HG03565 (cell line): ENCODE data around the gene CLPSL2.
"Not testable (repeated sequence)": the region's sequence is repeated elsewhere in the genome, so short reads cannot be mapped to it uniquely, and the experiment has no call there.

ENCODE experiments used
- ATAC-seq: cut with Tn5 transposase; IDR thresholded peaks from one replicate; pipeline ENCODE4 v1.9.1; 2021; ENCODE audit warnings: mild to moderate bottlenecking, moderate library complexity; ENCODE audit not compliant: unreplicated experiment

CLPSL2 gene, protein sequence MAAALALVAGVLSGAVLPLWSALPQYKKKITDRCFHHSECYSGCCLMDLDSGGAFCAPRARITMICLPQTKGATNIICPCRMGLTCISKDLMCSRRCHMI

DNA sequence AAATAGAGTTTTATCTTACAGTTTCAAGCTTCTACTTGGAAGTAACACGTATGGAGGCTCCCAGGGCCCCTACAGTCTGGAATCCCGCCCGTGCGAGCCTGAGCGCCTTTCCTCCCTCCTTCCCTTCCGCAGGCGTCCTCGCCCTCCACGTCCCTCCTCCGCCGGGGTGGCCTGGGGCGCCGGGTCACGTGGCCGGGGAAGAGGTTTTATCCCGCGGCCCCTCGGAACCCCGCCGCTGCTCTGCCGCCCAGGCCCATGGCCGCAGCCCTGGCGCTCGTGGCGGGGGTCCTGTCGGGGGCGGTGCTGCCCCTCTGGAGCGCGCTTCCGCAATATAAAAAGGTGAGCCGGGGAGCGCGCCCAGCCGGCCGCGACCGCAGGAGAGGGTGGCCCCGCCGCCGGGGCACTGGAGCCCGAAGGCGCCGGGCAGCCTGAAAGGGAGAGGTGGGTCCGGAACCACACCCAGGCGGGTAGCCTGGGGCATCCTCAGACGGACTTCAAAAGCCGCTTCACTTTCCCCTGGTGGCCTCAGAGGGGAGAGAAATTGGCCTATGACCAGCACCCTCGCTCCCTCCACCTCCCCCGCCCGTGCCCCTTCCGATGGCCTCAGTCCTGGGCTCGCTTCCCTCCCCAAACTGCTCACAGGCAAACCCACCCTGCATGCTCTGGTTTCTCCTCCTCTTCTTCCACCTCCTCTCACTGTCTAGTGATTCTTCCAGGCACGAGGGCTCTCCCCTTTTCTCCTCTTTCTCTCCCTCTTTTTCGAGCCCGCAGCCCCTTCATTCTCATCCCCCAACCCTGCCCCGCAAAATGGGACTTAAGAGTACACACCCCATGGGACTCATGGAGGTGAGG lies at the start of gene CLPSL2:
CLPSL2 (plus strand) TSS at position 235 of the 852 bp plus-strand sequence; CDS start at position 256, 21 bp downstream.
- no peak for ATAC-seq

DNA sequence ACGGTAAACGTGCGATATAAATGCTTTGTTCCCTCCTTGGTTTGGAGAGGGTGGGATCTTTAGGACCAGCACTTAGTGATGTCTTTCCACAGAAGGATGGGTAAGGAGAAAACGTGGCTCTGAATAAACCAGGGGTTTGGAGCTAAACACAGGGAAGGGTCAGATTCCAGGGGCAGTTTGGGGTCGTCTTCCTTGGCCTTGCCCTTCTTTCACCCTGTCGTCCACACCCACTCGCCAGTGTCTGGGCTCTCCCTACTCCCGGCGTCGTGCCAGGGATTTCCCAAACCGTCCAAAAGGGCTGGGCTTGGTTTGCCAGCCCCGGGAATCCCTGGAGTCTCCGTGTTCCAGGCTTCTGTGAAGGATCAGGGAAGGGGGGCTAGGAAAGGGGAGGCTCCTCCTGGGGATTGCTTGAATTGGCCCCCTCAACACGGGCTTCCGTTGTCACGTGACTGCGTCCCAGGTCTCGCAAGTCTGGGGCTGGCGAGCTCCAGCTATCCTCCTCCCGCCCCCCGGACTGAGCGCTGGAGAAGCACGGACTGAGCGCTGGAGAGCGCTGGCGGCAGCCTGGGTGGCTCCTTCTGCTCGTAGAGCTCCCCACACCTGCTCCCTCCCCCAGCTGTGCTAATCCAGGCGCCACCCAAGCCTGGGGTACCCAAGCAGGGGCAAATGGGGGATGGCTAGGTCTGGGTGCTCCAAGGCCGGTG lies 49.0 kb upstream of the CLPSL2 start:
- no peak for ATAC-seq

DNA sequence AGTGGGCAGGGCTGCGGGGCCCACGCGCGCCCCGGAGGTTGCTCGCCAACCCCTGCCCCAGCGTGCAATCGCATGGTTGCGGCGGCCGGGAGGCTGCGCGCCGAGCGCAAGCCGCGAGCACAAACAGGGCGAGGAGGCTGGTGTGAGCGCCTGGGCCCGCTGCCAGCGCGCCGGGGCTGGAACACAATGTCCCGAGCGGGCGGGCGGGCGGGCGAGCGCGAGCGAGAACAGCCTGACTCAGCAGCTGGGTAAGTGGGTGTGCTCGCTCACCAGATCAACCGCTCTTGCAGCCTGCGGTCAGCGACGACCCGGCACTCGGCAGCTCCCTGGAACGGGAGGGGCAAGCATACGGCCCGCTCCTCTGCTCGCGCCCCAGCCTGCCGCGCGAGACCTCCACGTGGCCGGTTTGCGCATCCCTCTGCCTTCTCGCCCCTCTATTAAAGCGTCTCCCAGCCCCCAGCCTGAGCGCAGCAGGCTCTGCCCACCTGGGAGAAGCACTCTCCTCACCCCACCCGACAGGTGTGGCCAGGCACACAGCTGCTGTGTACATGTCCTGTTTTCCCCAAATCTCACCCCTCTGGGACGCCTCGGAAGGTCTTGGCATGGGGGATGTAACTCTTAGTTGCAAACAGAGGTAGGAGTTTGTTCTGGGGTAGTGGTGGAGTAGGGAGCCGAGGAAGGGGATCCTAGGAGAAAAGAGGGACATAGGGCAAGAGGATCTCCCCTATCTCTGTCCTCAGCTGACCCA lies 48.3 kb upstream of the CLPSL2 start:
- peak; percentile 43 for ATAC-seq

DNA sequence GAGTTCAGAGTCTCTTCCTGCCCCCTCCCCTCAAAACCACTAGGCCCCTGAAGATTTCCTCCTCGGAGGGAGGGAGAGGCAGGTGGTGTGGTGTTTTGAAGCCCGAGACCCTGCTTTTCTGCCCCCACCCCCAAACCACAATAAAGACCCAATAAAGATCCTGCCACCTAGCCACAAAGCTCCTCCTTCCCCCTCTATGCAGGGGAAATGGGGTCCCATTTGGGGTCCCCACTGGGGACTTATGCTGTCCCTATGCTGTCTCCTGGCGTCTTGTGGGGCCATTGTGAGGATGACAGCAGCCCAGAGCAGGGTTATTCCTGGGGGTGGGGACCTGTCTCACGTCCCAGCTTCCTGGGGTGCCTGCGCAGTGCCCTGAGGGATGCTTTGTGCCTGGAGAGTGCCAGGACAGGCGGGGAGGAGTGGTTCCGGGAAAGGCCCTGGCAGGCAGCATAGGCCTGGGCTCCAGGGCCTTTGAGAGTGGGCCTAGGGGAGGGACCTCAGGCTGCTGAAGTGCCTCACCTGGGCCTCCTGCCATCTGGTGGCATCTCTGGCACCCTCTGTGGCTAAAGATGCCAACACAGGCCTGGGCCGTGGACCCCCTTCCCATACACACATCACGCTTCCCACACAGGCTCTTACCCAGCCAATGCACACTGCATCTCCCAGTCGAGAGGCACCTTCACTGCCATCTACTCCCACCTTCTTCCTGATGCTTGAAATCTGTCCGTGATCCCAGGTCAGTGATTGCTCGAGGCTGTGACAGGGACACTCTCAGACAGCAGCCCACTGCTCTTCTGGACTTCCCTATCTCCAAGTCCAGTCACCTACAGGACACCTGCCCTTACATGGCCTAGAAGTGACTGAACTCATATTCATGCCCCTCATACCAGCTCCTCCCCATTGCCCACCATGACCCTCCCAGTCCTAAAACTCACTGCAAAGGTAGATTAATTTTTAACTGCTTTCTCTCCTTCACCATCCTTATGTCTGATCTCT lies 47.4 kb upstream of the CLPSL2 start:
- no peak for ATAC-seq

DNA sequence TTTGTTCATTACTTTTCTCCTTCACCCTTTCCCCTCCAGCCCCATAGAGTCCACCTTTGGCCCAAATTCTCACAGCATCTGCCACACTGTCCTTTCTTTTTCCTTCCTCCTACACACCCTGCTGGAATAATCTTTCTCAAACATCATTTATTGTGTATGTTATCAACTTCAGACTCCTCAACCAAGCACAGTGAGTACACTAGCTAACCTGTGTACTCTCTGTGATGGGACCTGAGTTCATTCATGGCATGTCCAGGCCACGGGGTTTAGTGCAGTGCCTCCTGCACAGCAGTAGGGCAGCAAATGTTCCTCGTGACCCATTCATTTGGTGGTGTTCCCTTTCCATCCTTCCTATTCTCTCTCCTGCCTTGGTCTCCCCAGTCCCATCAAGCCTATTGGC lies 46.7 kb upstream of the CLPSL2 start:
- ATAC-seq = no peak

DNA sequence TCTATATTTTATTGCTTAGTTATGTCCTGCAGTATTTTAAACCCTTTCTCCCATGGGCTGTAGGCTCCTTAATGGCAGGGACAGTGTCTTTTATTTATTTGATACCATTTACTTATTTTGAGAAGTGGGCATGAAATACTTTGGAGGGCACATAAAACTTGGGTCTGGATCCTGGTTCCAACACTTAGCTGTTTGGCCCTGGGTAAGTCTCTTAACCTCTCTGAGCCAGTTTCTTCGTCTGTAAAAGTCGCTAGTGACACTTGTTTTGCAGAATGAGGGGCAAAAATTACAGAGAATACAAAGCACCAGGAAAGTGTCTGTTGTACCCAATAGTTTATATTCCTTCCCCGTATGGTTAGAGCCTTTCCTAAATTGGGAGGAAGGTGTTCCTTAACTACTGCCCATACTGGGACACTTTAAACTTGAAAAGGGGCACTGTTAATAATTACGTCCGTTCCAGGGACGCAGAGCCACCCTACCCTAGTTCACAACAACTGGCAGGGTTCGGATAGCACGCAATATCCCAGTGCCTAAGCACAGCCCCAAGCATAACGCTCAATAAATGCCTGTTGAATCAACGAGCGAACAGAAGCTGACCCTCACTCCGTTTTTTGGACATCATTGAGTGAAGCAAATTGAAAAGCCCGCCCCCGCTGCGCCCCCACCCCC lies 45.5 kb upstream of the CLPSL2 start:
- ATAC-seq = no peak

DNA sequence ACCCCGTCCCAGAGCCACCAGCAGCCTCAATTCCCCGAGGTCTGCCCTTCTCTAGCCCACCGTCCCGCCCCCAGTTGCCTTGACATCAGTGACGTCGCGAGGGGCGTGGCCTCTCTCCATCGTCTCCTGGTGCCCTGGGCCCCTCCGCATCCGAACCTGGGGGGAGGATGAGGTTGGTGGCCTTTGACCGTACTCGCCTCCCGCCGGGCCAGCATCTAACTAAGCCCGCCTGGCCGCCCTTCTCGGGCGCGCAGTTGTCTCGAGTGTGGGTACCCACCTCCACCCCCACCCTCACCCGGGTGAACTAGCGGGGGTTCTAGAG lies 45.0 kb upstream of the CLPSL2 start:
- peak; percentile 33 for ATAC-seq

DNA sequence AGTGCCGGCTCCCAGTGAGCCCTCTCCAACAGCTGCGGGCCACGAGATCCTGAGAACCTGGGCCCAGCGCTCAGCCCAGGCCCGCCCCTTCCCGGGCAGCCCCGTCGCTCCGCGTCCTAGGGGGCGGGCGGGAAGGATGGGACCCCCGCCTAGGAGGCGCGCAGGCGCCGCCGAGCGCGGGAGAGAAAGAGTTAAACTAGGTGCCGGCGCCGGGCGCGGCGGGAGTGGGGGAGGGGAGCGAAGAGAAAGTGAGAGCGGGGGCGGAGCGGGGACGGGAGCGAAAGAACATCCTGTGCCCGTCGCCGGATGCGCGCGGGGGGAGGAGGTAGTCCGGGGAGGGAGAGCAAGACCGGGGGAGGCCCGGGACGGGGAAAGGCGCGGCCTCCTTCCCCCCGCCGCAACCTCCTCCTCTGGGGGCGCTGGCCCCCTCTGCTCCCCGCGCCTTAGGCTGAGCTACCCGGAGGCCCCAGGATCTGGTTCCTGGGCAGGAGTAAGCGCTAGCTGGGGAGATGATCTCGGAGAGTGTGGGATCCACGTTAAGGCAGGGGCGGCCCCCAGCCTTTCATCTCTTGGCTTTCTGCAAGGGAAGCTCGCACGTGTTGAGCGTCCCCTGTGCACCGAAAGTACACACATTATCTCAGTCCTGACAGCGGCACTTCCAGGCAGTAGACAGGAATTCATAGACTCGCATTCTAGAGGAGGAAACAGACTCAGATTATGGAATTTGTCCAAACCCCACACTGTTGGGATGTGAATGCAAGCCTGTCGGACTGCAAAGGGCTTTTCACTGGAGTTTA lies 44.5 kb upstream of the CLPSL2 start:
- peak; percentile 33 for ATAC-seq

DNA sequence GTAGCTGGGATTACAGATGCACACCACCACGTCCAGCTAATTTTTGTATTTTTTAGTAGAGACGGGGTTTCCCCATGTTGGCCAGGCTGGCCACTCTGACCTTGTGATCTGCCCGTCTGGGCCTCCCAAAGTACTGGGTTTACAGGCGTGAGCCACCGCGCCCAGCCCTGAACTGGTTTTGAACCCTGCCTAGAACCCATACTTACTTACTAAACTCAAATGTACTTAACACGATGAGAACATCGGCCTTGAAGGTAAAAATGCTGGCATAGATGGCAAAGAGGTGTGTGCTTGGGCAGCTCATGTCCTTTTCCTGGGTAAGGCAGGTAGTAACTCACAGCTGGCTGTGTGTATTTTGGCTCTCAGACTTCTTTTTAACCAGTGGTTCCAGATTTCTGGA lies 42.8 kb upstream of the CLPSL2 start:
- no peak for ATAC-seq

DNA sequence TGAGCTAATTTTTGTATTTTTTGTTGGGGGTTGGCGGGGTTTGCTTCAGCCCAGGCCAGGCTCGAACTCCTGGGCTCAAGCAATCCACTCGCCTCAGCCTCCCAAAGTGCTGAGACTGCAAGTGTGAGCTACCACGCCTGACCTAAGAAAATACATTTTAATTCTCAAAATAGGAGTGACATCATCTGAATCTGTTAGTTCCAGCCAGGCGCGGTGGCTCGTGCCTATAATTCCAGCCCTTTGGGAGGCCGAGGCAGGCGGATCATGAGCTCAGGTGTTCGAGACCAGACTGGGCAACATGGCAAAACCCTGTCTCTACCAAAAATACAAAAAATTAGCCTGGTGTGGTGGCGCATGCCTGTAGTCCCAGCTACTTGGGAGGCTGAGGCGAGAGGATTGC lies 42.1 kb upstream of the CLPSL2 start:
- not testable (repeated sequence) for ATAC-seq

DNA sequence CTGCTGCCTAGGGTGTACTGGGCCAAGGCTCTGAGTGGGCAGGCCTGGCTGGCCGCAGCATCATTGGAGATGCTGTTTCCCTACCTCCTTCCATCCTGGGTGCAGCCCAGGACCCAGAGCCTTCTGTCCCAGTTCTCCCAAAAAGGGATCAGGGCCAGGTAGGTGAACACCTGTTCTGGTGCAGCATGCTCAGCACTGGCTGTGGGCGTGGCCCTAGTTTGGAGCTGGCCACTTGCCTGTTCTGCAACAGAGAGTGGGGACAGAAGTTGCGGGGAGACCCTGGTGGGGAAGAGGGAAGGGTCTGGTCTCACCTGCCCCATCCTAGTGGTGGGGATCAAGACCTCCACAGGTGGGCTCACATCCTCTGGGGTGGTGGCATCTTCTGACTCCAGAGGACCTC lies 40.9 kb upstream of the CLPSL2 start:
- no peak for ATAC-seq

DNA sequence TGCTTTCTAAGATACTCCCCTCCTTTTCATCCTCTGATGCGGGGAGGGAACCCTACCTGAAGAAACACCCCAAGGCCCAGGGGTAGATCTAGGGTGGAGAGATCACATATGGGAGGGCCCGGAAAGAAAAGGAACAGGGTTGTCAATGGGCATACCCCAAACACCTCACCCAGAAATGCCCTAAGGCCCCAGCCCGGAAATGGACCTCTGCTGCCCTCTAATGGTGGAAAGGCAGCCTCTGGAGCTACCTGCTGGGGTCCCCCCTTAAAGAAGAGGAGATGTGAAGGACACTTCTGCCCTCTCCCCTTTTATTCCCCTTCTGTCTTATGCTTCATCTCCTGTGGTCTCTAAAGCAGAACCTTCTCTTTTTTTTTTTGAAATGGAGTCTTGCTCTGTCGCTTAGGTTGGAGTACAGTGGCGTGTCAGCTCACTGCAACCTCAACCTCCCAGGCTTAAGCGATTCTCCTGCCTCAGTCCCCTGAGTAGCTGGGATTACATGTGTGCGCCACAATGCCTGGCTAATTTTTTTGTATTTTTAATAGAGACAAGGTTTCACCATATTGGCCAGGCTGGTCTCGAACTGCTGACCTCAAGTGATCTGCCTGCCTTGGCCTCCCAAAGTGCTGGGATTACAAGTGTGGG lies 40.0 kb upstream of the CLPSL2 start:
- no peak for ATAC-seq

DNA sequence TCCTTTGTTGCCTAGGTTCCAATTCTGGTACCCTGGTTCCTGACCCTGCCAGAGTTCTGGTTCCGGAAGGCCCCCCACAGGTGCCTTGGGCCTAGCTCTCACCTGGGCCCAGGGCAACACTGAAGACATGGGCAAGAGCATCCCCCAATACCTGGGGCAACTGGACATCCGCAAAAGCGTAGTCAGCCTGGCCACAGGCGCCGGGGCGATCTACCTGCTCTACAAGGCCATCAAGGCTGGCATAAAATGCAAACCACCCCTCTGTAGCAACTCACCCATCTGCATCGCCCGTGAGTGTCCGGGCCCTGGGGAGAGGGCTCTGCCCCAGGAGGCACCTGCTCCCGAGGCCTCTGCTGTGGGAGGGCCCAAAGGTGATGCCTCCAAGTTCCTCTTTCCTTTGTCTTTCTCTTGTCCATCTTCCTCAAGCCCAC lies 39.4 kb upstream of the CLPSL2 start, which contains the start of gene ARMC12:
ARMC12 (plus strand) TSS at position 51 of the 431 bp plus-strand sequence; CDS start at position 128, 77 bp downstream.
- no peak for ATAC-seq

DNA sequence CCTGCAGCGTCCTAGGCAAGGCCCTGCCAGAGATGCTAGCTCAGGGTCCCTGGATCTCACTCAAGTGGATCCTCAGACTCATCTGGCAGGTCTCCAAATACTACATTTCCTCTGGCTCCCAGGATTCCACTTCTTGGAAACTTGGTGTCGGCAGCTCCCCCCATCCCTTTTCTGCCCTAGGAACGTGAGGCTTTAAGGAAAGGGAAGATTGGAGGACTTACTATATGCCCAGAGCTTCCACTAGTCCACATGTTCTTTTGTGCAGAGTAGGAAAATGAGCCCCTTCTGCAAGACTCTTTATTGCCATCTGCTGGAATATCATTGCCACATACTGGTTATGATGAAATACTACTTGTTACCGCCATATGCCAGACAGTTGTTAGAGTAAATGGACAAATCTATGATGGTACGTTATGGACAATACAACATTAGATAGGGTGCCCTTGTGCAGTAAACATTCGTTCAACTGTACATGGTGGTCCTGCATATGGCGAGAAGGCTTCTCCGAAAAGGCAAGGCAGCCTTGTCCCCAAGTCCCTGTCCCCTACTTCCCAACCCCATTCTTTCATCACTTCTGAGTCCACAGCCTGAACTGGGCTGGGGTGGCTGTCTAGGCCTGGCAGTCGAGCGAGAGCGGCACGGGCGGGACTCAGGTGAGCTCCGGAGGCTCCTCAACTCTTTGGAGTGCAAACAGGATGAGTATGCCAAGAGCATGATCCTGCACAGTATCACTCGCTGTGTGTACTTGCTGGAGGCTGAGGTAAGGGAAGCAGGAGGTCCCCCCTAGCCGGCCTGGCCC lies 38.8 kb upstream of the CLPSL2 start:
- ATAC-seq = no peak

DNA sequence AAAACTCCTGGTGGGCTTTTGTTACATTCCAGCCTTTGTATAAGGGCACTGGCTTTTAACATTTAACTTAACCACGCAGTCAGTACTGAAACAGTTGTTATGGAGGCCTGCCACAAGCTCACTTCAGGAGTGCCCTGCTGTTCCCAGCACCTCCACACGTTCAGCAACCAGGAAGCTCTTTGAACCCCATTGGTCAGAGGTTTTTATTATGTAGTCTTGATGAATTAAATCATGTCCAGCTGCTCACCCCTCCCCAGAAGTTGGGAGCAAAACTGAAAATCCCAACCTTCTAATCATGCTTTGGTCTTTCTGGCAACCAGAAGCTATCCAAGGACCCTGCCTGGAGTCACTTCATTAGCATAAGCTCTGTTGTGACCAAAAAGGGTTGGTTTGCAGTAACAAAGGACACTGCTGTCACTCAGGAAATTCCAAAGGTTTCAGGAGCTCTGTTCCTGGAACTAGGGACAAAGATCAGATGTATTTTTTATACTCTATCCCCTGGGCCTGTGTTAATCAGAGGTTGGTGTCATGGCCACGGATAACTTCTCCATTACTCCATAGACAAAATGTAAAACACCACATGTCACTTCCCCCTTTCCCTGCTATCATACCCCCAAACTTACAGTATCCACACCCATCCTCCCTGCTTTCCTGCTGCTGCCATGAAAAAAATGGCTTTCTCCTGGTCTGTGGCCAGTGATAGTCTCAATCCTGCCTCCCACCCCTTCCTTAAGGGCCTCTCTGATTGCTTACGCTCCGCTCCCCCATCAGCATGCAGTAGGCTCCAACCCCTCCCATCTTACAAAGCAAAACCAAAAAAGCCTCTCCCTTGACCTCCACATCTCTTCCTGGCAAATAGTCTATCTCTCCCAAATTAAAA lies 36.5 kb upstream of the CLPSL2 start:
- no peak for ATAC-seq

DNA sequence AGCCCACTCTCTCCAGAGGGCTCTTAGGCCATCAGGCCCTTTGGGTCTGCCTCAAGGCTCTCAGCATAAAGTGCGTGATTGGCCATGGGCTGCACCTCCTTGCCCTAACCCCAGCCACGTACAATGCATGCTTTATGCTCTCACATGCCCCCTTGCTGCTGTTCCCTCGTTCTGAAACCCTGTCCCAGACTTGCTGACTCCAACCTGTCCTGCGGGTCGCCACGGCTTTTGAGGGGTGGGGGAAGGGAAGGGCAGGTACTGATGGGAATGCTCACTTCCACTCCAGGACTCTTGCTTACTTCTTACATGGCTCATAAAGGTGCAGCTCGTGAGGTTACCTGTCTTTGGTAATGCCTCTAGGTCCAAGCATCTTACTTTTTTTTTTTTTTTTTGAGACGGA lies 33.6 kb upstream of the CLPSL2 start:
- no peak for ATAC-seq
